Kidney epithelial cell (primary cell): ENCODE data around the gene ITPRID2. TPM values are rescaled to one million over a fixed set of nuclear protein-coding genes. Genes with fewer than 3 reads are reported as not detected.

ENCODE experiments used
- DNase-seq: peaks from one replicate; pipeline ENCODE4 v3.0.0-alpha.2; 2010; ENCODE audit warnings: low read depth
- H3K27me3 ChIP-seq: 2 replicates; pipeline ENCODE4 v1.6.0; 2011; ENCODE audit warnings: low read length; ENCODE audit not compliant: control insufficient read depth, insufficient read depth
- H3K36me3 ChIP-seq: 2 replicates; pipeline ENCODE4 v1.5.1; 2011; ENCODE audit warnings: low read length; ENCODE audit not compliant: control insufficient read depth, insufficient read depth
- H3K4me3 ChIP-seq: 2 replicates; pipeline ENCODE4 v1.5.1; 2011; ENCODE audit warnings: low read depth, mild to moderate bottlenecking, control low read depth, low read length
- total RNA-seq: library from RNA; depleted of rRNA; stranded (reverse); fragments of >200 nt; gene quantifications from 2 replicates; pipeline ENCODE4 v1.2.3, GENCODE V29; 2015
- TF ChIP-seq, protein P1 (sequence below): IDR thresholded peaks from 2 replicates; pipeline ENCODE4 v1.5.1; 2011; ENCODE audit warnings: mild to moderate bottlenecking, moderate library complexity, low read length, control low read depth, inconsistent platforms; ENCODE audit not compliant: insufficient read depth, poor library complexity, severe bottlenecking

Gene ITPRID2
- total RNA-seq, 1 donor from 2014 or later: 60.2 TPM

DNA sequence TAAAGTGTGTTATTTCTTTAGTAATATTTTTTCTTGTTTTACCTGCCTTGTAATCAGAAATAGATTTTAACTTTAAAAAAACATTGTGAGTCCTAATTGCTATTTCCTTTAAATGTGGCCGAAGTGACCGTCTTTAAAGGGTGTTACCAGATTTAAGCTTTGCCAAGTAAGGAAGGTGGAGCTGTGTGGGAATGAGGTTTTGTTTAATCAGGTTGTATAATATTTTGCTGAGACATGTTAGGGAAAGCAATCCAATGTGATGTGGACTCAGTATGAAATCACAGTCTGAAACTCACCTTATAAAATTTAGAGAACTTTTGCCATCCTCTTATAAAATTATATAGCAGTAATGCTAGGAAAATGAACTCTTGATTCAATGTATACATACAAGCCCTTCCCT, 32.9 kb upstream of the ITPRID2 start:
- no peak for DNase-seq

DNA sequence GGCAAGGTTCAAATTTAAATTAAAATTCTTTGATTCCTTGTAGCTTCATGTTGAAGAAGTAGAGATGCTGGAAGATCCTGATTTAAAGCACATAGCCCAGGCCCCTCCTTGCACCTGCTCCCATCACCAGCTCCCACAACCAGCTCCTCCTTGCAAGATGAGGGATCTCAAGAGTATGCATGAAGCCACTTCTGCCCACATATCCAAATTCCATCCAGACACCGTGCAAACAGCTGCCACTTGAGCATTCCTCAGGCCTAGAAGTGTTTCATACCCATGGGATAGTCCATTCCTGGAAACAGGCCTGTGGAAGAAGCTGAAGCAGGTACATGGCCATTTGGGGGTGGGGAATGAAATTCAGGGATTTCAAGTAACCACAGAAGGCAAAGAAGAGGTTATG, 32.4 kb upstream of the ITPRID2 start:
- Histone ChIP-seq H3K36me3 (no peaks in the 10 kb centered on the region), H3K4me3 (no peak overlapping the region), H3K27me3 (no peaks in the 10 kb centered on the region)
- no peak for DNase-seq
- TF ChIP-seq, protein P1, sequence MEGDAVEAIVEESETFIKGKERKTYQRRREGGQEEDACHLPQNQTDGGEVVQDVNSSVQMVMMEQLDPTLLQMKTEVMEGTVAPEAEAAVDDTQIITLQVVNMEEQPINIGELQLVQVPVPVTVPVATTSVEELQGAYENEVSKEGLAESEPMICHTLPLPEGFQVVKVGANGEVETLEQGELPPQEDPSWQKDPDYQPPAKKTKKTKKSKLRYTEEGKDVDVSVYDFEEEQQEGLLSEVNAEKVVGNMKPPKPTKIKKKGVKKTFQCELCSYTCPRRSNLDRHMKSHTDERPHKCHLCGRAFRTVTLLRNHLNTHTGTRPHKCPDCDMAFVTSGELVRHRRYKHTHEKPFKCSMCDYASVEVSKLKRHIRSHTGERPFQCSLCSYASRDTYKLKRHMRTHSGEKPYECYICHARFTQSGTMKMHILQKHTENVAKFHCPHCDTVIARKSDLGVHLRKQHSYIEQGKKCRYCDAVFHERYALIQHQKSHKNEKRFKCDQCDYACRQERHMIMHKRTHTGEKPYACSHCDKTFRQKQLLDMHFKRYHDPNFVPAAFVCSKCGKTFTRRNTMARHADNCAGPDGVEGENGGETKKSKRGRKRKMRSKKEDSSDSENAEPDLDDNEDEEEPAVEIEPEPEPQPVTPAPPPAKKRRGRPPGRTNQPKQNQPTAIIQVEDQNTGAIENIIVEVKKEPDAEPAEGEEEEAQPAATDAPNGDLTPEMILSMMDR: no peak

More for the DNA sequence above, 32.9 kb upstream of the ITPRID2 start:
- H3K27me3 ChIP-seq: no peaks in the 10 kb centered on the region
- no peaks in the 10 kb centered on the region for H3K36me3 ChIP-seq
- TF ChIP-seq, protein P1: no peak
- H3K4me3 ChIP-seq: no peak overlapping the region

GRCh38 chr2:181859803-181860202, 31.7 kb upstream of the ITPRID2 start:
- Histone ChIP-seq H3K36me3 (no peaks in the 10 kb centered on the region), H3K27me3 (no peaks in the 10 kb centered on the region), H3K4me3 (no peak overlapping the region)
- TF ChIP-seq, protein P1: no peak
- DNase-seq: no peak

DNA sequence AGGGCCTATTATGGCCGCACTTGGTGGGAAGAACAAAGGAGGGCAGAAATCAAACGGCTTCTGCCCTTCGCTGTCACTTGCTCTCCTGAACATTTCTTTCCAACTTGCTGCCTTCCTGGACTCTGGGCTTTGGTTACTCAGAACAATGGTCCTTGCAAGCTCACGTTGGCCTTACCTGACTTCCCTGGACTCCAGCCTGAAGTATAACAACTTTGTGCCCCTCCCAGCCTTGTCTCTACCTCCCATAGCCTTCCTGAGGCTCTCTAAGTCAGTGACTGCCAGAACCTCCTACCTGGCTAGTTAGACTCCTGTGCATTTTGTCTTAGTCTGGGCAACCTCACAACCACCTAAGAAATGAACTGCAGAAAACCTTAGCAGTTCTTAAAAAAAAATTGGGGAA, 30.2 kb upstream of the ITPRID2 start:
- Histone ChIP-seq H3K27me3 (no peaks in the 10 kb centered on the region), H3K4me3 (no peak overlapping the region), H3K36me3 (no peaks in the 10 kb centered on the region)
- TF ChIP-seq, protein P1: no peak
- no peak for DNase-seq

- Histone ChIP-seq H3K4me3 (no peak overlapping the region), H3K27me3 (no peaks in the 10 kb centered on the region), H3K36me3 (no peaks in the 10 kb centered on the region)
- TF ChIP-seq, protein P1: no peak
- no peak for DNase-seq
Observed at GRCh38 chr2:181862583-181863281, 28.8 kb upstream of the ITPRID2 start.

DNA sequence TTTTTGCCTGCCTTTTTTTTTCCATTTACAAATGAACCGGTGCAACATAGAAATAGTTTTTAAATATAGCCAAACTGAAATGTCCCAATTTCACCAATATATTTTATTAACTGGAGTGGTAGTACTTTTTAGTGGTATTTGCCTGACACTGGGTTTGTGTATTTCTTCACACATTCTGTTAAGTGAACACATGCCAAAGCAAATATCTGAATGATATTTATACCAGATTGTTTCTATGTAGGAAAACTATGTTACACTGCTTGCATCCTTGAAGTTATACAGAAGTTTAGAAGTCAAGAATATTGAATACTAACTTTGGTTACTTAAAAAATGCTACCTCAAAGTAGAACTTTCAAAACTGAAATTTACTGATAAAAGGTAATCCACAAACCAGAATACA, 19.4 kb upstream of the ITPRID2 start:
- TF ChIP-seq, protein P1: no peak
- H3K27me3 ChIP-seq: no peaks in the 10 kb centered on the region
- DNase-seq: no peak
- no peak overlapping the region for H3K4me3 ChIP-seq
- no peaks in the 10 kb centered on the region for H3K36me3 ChIP-seq
